Peyer's patch (tissue), 4 donors: ENCODE results near the gene MKRN3. TPM values are rescaled to one million over a fixed set of nuclear protein-coding genes. Genes with fewer than 3 reads are reported as not detected.

Experiments used
- DNase-seq, 3 donors: peaks; one replicate each; pipeline ENCODE4 v3.0.0-alpha.2; 2017 to 2019
- H3K27ac ChIP-seq, 4 donors: fragments of 200-600 bp; sonication (generic); one replicate each; pipeline ENCODE4 v1.5.1; 2016 to 2019
- H3K27me3 ChIP-seq, 2 donors: fragments of 200-600 bp; sonication (generic); one replicate each; pipeline ENCODE4 v1.5.1; 2019
- H3K36me3 ChIP-seq, 3 donors: fragments of 200-600 bp; sonication (generic); one replicate each; pipeline ENCODE4 v1.5.1; 2016 to 2019
- H3K4me1 ChIP-seq, 4 donors: fragments of 200-600 bp; sonication (generic); one replicate each; pipeline ENCODE4 v1.5.1; 2016 to 2019
- H3K4me3 ChIP-seq, 4 donors: fragments of 200-600 bp; sonication (generic); 1 replicate in 3 of 4; 2 replicates in 1 of 4; pipeline ENCODE4 v1.5.1; 2016 to 2019; ENCODE audit warnings: mild to moderate bottlenecking in 1 of 4
- H3K9me3 ChIP-seq, 4 donors: fragments of 200-600 bp; sonication (generic); one replicate each; pipeline ENCODE4 v1.5.1; 2016 to 2019; ENCODE audit warnings: mild to moderate bottlenecking in 1 of 4
- CTCF ChIP-seq, 6 experiments: fragments of 450-650 bp in 4 of 6; fragments of 200-600 bp in 2 of 6; sonication (generic) in 1 of 6; IDR thresholded peaks; one replicate each; pipeline ENCODE4 v1.5.1; 2017 to 2019; ENCODE audit warnings: antibody characterized with exemption in 6 of 6, mild to moderate bottlenecking in 3 of 6, moderate library complexity in 1 of 6
- POLR2A ChIP-seq, 2 donors: fragments of 450-650 bp; IDR thresholded peaks; one replicate each; pipeline ENCODE4 v1.5.1; 2017; ENCODE audit warnings: antibody characterized with exemption in 2 of 2, mild to moderate bottlenecking in 2 of 2, moderate library complexity in 2 of 2
- small RNA-seq, 2 donors: library from RNA; depleted of rRNA; stranded (forward); fragments of <200 nt; gene quantifications; one replicate each; pipeline ENCODE3, GENCODE V24; 2016
- total RNA-seq, 4 donors: library from RNA; depleted of rRNA; stranded (reverse); fragments of >200 nt; gene quantifications; one replicate each; pipeline ENCODE4 v1.1.0, GENCODE V29; 2016

Gene MKRN3
- total RNA-seq, 4 donors from 2014 or later = 1.2 TPM; not detected in 3

- no peak for DNase-seq
- H3K4me1 ChIP-seq = no peaks in the 10 kb centered on the region
- H3K27me3 ChIP-seq = no peaks in the 10 kb centered on the region
- H3K4me3 ChIP-seq = no peak overlapping the region
- no peak overlapping the region for H3K27ac ChIP-seq
- no peaks in the 10 kb centered on the region for H3K36me3 ChIP-seq
- TF ChIP-seq CTCF (IDR thresholded peaks at IDR 0.05) = no peak
- TF ChIP-seq POLR2A (IDR thresholded peaks at IDR 0.05) = no peak
- no peaks in the 10 kb centered on the region for H3K9me3 ChIP-seq
These were observed 36.6 kb downstream of the MKRN3 start for GRCh38 chr15:23602124-23602523.

DNA sequence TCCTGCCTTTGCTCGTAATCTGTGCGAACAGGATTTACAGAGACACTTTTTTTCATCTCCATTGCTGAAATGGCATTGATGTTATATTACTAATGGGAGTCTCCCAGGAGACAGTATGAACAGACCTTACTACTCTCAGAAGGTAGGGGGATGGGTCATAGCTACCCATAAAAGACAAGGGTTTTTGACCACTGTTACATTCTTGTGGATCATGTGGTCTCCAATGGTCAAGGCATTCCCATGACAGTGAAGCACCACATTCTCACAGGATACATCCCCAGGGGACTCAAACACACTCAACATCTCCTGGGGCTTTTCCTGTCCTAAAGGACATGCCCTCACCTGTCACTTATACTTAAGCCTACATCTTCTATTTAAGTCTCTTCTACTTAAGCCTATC is 40.8 kb downstream of the MKRN3 start:
- no peaks in the 10 kb centered on the region for H3K9me3 ChIP-seq
- H3K27ac ChIP-seq = no peak overlapping the region
- TF ChIP-seq CTCF (IDR thresholded peaks at IDR 0.05) = no peak
- no peak for TF ChIP-seq POLR2A (IDR thresholded peaks at IDR 0.05)
- H3K4me3 ChIP-seq = no peak overlapping the region
- H3K4me1 ChIP-seq = no peaks in the 10 kb centered on the region
- no peaks in the 10 kb centered on the region for H3K27me3 ChIP-seq
- no peak for DNase-seq
- no peaks in the 10 kb centered on the region for H3K36me3 ChIP-seq

DNA sequence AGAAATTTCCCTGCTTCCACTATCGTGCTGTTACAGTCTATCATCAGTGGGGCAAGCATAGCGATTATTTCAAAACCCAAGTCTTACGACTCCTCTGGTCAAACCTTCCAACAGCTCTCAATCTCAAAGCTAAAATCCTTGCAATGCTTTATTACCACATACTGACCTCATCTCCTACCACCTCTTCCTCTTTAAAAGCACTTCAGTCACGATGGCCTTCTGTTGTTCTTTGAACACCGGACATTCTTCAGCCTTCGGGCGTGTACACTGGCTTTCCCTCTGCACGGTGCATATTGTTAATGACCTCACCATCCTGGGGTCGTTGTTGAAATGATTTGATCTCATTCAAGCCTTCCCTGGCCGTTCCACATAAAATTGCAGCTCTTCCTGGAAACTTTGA is 51.1 kb downstream of the MKRN3 start:
- no peaks in the 10 kb centered on the region for H3K4me1 ChIP-seq
- no peak overlapping the region for H3K4me3 ChIP-seq
- H3K9me3 ChIP-seq = no peaks in the 10 kb centered on the region
- H3K36me3 ChIP-seq = no peaks in the 10 kb centered on the region
- DNase-seq = no peak
- TF ChIP-seq POLR2A (IDR thresholded peaks at IDR 0.05) (no peak), CTCF (IDR thresholded peaks at IDR 0.05) (no peak)
- H3K27ac ChIP-seq = no peak overlapping the region
- no peaks in the 10 kb centered on the region for H3K27me3 ChIP-seq

Small RNA genes lying within 50 kb of the gene (small RNA-seq; reads per million reads assigned to genes)
- gene MIR4508 = 0 reads per million in 2 donors

Other genes starting within 250 kb of the MKRN3 start
- not detected for gene GOLGA6L26, start 231.5 kb upstream of the MKRN3 start, total RNA-seq
- gene GOLGA8S, start 210.9 kb upstream of the MKRN3 start, total RNA-seq = under 1 TPM in 1 of 4 donors, not detected in 3; 0.13 TPM
- not detected for gene GOLGA6L2, start 118.4 kb upstream of the MKRN3 start, total RNA-seq
- gene MAGEL2, start 82.2 kb downstream of the MKRN3 start, total RNA-seq = under 1 TPM in 1 of 4 donors, not detected in 3; 0.13 TPM
- gene NDN, start 121.6 kb downstream of the MKRN3 start, total RNA-seq = 10 to 100 TPM in 3 of 4 donors, 1 to 10 TPM in 1; 9.9 to 23.8 (median 18.0) TPM